Measurements from ENCODE around the gene GARNL3.

GRCh38 chr9:127290561-127291065 lies 26.0 kb downstream of the GARNL3 start:
- TF ChIP-seq CTCF (conservative IDR thresholded peaks at IDR 0.05; ENCODE audit: low read length) (no peak), EZH2phosphoT487 (IDR thresholded peaks at IDR 0.05; ENCODE audit: borderline replicate concordance) (no peak)

Data from Loucy (cell line).